ENCODE data around the gene ZNF280B. TPM values are rescaled to one million over a fixed set of nuclear protein-coding genes. Genes with fewer than 3 reads are reported as not detected.
"Not testable (repeated sequence)": the region's sequence is repeated elsewhere in the genome, so short reads cannot be mapped to it uniquely, and the experiment has no call there.

ZNF280B gene
- total RNA-seq, 1 donor from 2014 or later: 0.46 TPM

DNA sequence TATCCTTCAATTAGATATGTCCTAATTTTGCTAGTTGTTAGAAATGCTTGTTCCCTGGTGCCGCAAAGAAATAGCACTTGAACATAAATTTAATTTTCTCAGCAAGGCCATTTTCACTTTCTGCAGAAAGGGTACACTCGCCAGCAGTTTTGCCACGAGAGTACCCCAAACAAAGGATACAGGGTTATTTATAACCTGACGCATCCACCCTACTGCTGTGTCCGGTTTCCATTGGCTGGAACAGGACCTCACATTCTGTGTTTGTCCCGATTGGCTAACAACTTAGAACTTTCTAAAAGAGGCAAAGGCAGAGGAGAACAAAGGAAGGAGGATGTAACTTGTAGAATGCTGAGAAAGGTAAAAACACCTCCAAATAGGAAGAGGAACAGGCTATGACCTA, 1.4 kb upstream of the ZNF280B start:
- DNase-seq (ENCODE audit: low read depth, low spot score): not testable (repeated sequence)

DNA sequence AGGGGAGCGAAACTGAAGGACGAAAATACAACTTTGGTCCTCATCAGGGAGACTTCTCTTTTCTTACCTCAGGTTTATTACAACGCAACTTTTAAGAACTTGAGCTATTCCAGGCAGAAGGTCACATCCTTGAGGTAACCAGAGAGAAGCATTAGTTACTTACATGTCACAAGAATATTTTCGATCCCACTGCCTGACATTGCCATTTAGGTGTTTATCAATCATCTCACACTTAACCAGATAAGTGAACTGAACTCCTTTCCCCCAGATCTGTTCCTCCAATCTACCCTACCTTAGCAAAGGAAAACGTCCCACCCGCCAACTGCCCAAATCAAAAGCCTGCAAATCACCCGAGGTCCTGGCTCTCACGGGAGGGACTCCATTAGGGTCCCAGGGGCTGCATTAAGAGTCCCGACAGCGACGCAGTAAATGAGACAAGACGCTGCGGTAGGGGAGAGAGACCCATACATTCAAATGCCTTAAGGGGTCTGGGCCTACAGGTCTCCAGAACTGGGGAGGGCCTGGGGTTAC, 734 bp downstream of the ZNF280B start:
- DNase-seq (ENCODE audit: low read depth, low spot score): no peak

DNA sequence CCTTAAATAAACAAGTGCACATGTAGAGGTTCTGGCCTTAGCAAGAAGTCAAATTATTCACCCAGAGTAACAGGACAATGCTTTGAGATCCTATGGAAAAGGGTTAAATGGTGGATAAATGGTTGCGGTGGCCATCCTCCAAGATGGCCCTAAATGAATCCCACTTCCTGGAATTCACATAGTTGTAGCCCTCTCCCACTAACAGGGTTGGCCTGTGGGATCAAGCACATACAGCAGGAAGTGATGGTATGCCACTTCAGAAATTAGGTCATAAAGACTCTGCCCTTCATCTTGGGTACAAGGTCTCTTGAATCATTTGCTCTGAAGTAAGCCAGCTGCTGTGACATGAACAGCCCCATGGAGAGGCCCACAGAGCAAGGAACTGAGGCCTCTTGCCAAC, 1.8 kb downstream of the ZNF280B start:
- no peak for DNase-seq (ENCODE audit: low read depth, low spot score)

DNA sequence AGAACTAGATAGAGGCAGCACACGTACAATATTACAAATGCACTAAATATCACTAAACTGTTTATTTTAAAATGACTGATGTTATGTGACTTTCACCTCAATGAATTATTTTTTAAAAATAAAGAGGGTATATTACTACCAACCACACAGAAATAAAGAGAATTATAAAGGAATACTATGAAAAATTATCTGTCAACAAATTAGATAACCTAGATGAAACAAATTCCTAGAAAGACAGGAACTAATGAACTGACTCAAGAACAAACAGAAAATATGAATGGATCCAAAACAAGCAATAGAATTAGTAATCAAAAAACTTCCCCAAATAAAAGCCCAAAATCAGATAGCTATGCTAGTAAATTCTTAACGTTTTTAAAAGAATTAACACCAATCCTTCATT, 10.3 kb downstream of the ZNF280B start:
- no peak for DNase-seq (ENCODE audit: low read depth, low spot score)

DNA sequence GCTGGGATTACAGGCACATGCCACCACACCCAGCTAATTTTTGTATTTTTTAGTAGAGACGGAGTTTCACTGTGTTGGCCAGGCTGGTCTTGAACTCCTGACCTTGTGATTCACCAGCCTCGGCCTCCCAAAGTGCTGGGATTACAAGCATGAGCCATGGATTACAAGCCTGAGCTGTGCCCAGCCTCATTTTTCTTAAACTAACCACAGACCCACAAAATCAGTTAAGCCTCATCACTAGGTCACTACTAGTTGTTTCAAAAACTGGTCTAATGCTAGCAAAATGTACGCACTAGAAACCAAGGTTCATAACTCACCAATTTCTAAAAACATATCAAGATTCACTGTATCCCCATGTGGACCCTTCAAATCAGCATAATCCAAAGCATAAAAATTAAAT, 17.0 kb downstream of the ZNF280B start:
- not testable (repeated sequence) for DNase-seq (ENCODE audit: low read depth, low spot score)

DNA sequence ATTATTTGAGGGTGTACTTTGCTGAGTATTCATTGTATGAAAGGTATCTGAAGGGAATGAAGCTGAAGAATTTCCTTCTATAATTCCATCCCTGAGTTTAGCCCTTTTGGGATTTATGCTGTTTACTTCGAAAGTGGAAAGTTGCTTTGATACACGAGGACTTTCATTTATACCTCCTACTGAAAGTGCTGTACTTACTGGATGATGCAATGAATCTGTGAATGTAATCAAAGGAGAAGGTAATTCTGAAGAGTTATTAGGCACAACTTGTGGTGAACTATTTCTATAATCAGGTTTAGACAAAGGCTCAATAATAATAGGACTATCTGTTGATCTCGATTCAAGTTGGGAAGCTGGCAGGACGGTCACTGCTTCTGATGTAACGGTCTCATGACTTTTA, 19.8 kb downstream of the ZNF280B start:
- no peak for DNase-seq (ENCODE audit: low read depth, low spot score)

DNA sequence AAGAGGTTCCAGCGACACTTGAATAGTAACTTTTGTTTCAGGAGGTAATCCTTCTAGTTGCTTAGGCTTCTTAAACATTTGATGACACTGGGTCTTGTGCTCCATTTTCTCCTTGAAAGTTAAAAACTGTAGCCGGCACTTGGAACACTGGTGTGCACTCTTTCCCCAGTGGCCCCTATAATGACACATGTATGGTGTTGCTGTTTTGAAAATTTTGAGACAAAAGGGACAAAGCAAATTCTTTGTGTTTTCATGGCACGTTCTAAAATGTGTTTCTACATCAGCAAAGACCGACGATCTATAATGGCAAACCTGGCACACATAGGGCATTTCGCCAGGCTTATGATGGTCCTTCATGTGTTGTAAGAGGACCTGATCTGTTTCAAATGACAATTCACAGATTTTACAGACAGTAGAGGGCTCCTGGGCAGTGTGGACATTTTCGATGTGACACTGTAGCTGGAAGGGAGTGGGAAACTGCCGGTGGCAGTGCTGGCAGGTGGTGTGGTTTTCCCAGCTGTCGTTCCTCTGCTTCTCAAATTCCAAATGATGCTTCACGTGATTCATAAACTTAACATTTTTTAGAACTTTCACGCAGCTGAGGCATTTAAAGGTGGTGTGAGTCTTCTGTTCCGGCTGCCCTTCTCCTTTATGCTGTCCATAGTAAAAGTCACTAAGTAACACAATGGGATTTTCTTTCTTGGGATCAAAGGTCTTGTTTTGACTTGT, 20.5 kb downstream of the ZNF280B start:
- DNase-seq (ENCODE audit: low read depth, low spot score): no peak

DNA sequence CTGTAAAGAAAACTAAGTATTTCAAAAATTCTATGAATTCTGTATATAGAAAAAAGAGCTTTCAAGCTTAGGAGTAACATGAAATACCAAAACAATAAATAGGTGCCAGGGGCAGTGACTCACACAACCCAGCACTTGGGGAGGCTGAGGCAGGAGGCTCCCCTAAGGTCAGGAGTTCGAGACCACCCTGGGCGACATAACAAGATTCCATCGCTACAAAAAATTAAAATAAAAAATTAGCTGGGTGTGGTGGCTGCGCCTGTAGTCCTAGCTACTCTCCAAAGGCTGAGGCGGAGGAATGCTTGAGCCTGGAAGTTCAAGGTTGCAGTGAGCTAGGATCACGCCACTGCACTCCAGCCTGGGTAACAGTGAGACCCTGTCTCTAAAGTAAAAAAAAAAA, 21.5 kb downstream of the ZNF280B start:
- DNase-seq (ENCODE audit: low read depth, low spot score): no peak

DNA sequence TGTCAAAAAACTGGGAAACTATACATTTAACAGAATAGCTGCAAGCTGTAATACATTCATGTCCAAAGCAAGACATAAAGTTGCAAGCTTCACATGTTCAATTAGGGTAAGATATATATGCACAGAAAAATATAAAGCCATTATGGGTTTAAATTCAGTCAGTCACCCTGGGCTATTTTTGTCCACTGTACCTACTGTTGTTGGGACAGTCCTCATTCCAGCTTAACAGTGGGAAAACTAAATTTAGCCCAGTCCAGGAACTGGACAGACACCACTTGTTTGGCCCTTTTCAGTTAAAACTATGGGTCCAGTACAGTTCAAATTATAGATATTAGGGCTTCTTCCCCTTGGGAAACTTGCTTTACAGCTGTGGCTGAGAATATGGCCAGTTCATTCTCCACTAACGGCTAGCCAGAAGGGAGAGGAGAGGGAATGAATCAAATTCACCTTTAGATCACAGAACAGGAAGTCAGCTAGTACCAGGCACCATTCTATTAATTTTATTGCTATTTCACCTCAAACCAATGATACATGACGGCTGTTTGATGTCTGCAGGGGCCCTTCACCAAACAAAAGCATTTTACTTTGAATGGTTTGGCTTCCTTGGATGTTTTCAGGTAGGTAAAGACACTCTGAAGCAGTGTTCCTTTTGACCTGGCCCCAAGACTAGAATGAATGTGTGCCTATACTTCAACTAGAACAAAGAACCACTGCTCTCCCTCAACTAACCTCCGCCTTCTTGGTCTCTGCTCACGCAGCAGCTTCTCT, 22.2 kb downstream of the ZNF280B start:
- DNase-seq (ENCODE audit: low read depth, low spot score): no peak

DNA sequence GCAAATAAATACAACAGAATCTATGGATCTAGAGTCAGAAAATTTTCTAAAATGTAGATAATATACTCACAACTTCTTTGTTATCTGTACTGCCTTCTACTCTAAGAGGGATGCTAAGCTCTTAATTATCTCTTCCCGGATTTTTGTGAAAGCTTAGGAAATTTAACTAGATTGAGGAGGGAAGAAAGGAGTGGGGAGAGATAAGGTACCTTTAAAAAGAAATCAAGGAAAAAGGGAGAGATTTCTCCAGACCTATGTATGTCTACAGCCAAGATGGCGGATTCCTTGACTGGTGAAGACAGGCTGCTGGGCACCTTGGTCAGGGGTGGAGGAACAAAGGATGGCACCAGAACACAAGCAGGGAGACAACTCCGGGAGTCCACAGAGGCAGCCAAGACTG, 23.0 kb downstream of the ZNF280B start:
- no peak for DNase-seq (ENCODE audit: low read depth, low spot score)

DNA sequence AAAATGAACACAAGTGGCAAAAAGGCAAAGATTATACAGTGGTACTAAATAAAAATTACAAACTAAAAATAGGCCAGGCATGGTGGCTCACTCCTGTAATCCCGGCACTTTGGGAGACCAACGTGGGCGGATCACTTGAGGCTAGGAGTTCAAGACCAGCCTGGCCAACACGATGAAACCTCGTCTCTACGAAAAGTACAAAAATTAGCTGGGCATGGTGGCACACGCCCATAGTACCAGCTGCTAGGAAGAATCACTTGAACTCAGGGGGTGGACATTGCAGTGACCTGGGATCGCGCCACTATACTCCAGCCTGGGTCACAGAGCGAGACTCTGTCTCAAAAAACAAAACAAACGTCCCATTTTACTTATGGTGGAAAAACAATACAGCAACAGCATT, 24.5 kb downstream of the ZNF280B start:
- no peak for DNase-seq (ENCODE audit: low read depth, low spot score)

DNA sequence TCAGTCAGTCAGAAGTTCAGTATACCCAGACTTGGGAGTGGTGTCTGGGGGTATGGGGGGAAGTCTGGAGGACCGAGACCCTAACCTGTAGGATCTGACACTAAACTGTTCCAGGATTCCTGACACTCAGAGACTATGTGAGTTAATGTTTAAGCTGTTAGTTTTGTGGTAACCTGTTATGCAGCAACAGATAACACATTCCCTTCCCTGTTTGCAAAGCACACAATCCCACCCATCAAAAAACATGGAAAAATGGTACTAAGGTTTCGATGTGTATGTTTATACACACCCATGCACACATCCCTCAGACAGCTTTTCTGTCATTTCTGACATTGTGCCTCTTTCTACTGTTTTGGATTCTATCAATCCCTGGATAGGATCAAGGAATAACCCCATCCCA, 27.6 kb downstream of the ZNF280B start:
- DNase-seq (ENCODE audit: low read depth, low spot score): no peak

DNA sequence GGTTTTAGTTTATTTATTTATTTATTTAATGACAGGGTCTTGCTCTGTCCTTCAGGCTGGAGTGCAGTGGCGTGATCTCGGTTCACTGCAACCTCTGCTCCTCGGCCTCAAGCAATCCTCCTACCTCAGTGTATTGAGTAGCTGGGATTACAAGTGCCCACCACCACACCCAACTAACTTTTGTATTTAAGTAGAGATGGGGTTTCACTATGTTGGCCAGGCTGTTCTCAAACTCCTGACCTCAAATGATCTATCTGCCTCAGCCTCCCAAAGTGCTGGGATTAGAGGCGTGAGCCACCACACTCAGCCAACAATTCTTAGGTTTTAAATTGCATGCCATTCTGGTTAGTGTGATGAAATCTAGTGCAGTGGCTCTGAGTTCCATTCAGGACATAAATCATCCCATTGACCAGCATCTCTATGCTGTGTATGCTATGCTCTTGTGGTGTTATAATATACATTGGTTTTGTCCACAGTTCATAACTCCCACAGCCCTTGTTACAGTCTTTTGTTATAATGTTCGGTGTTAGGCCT, 28.5 kb downstream of the ZNF280B start:
- DNase-seq (ENCODE audit: low read depth, low spot score): no peak

DNA sequence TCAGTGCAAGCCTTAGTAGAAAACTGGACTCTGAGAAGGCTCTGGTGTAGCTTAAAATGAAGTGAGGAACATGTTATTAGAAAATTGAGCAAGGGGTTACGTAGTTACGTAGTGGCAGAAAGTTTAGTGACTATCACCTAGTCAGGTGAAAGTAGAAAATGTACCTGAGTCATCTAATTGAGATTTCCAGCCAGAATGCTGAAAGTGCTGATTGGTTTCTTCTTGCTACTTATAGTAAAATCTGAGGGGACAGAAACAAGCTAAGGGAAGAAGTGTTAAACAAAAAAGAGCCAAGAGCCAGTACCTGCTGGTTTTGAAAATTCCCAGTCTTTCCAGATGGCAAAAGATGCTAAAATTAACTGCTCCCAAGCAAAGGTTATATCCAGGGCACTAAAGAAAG, 29.4 kb downstream of the ZNF280B start:
- no peak for DNase-seq (ENCODE audit: low read depth, low spot score)

DNA sequence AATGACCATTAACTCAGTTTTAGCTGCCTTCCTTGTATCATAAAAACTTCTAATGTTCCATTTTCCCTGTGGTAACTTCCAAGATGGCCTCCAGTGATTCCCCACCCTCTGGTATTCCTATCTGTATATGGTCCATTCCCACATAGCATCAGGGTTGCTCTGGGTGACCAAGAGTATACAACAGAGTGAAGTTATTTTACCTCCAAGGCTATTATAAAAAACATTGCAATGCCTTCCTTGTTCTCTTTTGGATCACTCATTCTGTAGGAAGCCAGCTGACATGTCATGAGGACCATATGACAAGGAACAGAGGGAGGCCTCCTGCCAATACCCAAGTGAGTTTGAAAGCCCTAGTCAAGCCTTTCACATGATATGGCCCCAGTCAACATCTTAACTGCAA, 30.1 kb downstream of the ZNF280B start:
- no peak for DNase-seq (ENCODE audit: low read depth, low spot score)

DNA sequence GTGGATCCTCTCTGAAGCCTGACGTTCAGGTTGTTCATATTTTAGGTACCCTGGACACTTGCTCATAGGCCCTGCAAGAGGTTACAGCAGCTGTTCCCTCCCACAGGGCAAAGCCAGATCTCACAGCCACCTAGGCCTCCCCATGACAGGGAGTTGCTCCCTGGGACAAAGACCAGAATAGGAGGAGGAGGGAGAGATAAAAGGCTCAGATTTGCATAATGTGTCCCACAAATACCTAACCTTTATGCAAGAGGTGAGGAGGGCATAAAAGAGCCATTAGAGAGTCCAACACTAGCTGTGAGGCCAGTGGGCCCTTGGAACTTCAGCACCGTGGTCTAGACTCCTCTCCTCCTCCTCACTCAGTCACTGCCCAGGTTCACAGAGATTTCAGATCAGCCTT, 33.8 kb downstream of the ZNF280B start:
- DNase-seq (ENCODE audit: low read depth, low spot score): no peak

DNA sequence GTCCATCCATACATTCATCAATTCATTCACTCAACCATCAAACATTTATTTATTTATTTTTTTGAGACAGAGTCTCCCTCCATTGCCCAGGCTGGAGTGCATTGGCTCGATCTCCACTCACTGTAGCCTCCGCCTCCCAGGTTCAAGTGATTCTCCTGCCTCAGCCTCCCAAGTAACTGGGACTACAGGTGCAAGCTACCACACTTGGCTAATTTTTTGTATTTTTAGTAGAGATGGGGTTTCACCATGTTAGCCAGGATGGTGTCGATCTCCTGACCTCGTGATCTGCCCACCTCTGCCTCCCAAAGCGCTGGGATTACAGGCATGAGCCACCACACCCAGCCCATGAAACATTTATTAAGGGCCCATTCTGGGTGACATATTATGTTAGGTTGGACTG, 37.4 kb downstream of the ZNF280B start:
- DNase-seq (ENCODE audit: low read depth, low spot score): not testable (repeated sequence)

DNA sequence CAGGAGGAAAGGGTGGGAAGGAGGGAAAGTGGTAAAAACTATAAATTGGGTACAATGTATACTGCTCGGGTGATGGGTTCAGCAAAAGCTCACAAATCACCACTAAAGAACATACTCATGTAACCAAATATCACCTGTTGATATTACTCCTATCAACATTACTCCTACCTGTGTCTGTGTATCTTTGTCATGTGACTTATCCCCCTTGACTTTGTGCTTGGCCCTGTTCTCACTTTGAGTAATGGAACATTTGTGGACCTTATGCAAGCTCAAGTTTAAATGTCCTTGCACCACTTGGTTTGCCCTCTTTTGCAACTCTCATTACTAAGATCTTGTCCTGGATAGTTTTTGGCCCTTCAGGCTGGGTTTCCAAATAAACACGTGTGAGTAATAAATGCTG, 39.0 kb downstream of the ZNF280B start:
- DNase-seq (ENCODE audit: low read depth, low spot score): no peak

DNA sequence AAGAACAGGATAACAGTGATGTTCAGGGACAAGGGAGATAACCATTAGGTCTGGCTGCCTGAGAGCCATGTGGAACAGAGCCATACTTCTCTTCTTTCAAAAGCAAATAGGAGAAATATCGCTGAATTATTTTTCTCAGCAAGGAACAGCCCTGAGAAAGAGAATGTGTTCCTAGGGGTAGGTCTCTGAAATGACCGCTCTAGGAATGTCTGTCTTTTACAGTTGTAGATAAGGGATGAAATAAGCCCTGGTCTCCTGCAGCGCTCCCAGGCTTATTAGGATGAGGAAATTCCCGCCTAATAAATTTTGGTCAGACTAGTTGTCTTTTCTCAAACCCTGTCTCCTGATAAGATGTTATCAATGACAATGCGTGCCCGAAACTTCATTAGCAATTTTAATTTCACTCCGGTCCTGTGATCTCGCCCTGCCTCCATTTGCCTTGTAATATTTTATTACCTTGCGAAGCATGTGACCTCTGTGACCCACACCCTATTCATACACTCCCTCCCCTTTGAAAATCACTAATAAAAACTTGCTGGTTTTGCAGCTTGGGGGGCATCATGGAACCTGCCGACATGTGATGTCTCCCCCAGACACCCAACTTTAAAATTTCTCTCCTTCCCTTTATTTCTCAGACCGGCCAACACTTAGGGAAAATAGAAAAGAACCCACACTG, 39.6 kb downstream of the ZNF280B start:
- not testable (repeated sequence) for DNase-seq (ENCODE audit: low read depth, low spot score)

DNA sequence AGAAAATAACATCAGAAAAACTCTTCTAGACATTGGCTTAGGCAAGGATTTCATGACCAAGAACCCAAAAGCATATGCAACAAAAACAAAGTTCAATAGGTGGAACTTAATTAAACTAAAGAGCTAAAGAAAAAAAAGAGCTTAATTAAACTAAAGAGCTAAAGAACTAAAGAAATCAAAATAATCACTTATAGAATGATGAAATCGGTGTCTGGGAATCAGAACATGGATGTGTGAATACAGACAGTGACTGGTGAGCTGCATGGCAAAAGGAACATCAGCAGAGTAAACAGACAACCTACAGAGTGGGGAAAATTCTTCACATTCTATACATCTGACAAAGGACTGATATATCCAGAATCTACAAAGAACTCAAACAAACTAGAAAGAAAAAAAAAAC, 41.4 kb downstream of the ZNF280B start:
- no peak for DNase-seq (ENCODE audit: low read depth, low spot score)

DNA sequence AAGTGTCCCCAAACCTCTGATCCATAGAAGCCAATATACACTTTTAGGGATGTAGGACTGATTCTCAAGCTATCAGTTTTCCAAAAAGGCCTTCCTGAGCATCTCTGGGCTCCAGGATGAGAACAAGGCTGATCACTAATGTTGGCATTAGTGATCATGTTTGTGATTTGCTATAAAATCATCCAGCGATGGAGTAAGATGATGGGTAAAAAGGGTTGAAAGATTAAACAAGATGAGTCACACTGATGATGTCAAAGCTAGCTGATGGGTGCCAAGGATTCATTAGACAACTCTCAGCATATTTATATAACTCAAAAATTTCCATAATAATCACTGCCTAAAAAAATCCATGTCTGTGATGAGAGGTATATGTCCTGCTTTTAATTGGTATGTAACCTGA, 42.8 kb downstream of the ZNF280B start:
- no peak for DNase-seq (ENCODE audit: low read depth, low spot score)

DNA sequence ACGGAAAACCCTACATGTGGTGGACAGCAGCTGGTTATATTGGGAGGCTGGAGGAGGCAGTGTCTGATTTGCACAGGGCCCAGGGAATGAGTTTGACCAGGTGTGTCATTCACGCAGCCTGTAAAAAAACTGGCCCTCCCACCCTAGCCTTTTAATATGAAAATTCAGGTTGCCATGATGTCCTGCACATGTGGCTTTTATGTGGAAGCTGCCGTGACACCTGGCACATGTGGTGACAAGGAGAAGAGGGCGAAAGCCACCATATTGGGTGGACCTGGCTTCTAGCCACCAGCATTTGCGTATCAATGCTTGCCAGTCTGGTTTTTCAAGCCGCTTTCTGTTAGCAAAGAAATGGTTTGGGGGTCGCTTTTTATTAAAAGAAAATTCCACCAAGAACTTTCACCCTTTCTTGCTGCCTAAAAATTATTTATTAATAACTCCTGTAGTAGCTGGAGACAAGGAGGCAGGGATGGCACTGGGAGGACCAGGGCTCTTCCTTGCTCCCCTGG, 43.4 kb downstream of the ZNF280B start:
- no peak for DNase-seq (ENCODE audit: low read depth, low spot score)
